ENCODE data around the gene CCDC154.

GRCh38 chr16:1465567-1465915 lies 21.2 kb upstream of the CCDC154 start:
- no peak for TF ChIP-seq CTCF (IDR thresholded peaks at IDR 0.05)
- TF ChIP-seq EP300 (IDR thresholded peaks at IDR 0.05): no peak
- TF ChIP-seq POLR2AphosphoS5 (IDR thresholded peaks at IDR 0.05): no peak
